Measurements from ENCODE around the gene PIP5K1C. TPM values are rescaled to one million over a fixed set of nuclear protein-coding genes. Genes with fewer than 3 reads are reported as not detected.

The PIP5K1C gene
- total RNA-seq, 1 donor from 2014 or later = 26.5 TPM

DNA sequence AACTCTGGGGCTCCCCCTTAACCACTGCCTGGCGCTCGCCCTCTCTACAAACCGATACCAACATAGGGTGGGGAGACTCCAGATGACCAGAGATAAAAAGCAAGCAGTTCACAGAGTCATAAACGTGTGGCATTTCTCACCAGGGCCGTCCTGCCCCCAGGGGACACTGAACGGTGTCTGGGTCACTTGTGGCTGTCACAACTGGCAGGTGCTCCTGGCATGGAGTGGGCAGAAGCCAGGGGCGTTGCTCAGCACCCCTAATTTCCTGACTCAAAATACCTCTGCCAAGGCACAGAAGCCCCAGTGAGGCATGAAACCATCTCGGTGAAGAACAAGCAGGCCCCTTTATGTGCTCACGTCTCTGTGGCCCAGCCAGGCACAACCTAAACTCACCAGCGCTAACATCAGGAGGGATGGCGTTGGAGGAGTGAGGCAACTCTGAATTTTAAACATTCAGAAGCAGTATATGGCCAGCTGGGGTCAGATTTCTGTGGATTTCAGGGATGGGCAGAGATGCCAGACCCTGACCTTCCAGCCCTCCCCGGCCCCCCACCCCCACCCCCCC, 1.8 kb downstream of the PIP5K1C start:
- Histone ChIP-seq H3K4me3 (ENCODE audit: low read depth, low read length) (no peak overlapping the region), H3K27me3 (ENCODE audit: control insufficient read depth, insufficient read depth, low read length) (no peaks in the 10 kb centered on the region)
- TF ChIP-seq, protein P1, sequence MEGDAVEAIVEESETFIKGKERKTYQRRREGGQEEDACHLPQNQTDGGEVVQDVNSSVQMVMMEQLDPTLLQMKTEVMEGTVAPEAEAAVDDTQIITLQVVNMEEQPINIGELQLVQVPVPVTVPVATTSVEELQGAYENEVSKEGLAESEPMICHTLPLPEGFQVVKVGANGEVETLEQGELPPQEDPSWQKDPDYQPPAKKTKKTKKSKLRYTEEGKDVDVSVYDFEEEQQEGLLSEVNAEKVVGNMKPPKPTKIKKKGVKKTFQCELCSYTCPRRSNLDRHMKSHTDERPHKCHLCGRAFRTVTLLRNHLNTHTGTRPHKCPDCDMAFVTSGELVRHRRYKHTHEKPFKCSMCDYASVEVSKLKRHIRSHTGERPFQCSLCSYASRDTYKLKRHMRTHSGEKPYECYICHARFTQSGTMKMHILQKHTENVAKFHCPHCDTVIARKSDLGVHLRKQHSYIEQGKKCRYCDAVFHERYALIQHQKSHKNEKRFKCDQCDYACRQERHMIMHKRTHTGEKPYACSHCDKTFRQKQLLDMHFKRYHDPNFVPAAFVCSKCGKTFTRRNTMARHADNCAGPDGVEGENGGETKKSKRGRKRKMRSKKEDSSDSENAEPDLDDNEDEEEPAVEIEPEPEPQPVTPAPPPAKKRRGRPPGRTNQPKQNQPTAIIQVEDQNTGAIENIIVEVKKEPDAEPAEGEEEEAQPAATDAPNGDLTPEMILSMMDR (IDR thresholded peaks at IDR 0.05; ENCODE audit: insufficient read depth, low read length, poor library complexity, severe bottlenecking) = no peak

DNA sequence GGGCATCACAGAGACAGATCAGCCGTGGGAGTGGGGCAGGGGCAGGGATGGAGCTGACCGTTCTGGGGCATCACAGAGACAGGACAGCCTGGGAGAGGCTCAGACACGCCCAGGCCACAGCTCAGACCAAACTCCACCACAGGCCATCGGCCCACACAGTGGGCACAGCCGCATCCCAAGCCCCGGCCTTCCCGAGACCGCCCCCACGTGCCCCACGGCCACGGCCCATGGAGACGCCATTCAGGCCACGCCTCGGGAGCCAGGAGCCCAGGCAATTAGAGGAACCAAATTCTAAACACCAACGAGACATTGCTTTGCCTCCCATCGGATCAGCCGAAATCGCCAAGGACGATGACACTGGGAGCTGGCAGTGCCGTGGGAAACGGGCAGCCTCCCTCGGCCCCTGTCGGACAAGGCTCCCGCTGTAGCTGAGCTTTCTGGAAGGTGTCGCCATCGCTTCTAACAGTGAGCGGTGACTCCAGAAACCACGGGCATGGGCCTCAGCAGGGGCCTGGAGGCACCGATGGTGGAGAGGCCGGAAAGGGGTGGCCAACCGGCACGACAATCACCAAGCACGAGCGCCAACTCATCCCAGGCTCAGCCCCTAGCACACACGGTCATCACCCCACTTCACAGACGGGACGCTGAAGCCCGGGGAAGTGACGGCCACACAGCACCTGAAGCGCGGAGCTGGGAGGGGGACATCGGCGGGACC, 2.4 kb downstream of the PIP5K1C start:
- Histone ChIP-seq H3K4me3 (ENCODE audit: low read depth, low read length) (no peak overlapping the region), H3K36me3 (ENCODE audit: control insufficient read depth, insufficient read depth, low read length) (no peaks in the 10 kb centered on the region), H3K27me3 (ENCODE audit: control insufficient read depth, insufficient read depth, low read length) (no peaks in the 10 kb centered on the region)
- DNase-seq (ENCODE audit: low read depth) = no peak
- TF ChIP-seq, protein P1 (IDR thresholded peaks at IDR 0.05; ENCODE audit: insufficient read depth, low read length, poor library complexity, severe bottlenecking) = no peak

More for the DNA sequence above, 1.8 kb downstream of the PIP5K1C start:
- no peak for DNase-seq (ENCODE audit: low read depth)
- H3K36me3 ChIP-seq (ENCODE audit: control insufficient read depth, insufficient read depth, low read length) = no peaks in the 10 kb centered on the region

DNA sequence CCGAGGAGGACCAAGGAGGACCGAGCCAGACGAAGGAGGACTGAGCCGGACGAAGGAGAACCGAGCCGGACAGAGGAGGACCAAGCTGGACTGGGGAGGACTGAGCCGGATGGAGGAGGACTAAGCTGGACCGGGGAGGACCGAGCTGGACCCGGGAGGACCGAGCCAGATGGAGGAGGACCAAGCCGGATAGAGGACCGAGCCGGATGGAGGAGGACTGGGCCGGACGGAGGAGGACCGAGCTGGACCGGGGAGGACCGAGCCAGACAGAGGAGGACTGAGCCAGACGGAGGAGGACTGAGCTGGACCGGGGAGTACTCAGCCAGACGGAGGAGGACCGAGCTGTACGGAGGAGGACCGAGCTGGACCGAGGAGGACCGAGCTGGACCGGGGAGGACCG, 3.2 kb downstream of the PIP5K1C start:
- no peaks in the 10 kb centered on the region for H3K36me3 ChIP-seq (ENCODE audit: control insufficient read depth, insufficient read depth, low read length)
- DNase-seq (ENCODE audit: low read depth) = no peak
- TF ChIP-seq, protein P1 (IDR thresholded peaks at IDR 0.05; ENCODE audit: insufficient read depth, low read length, poor library complexity, severe bottlenecking) = no peak
- no peak overlapping the region for H3K4me3 ChIP-seq (ENCODE audit: low read depth, low read length)
- no peaks in the 10 kb centered on the region for H3K27me3 ChIP-seq (ENCODE audit: control insufficient read depth, insufficient read depth, low read length)

DNA sequence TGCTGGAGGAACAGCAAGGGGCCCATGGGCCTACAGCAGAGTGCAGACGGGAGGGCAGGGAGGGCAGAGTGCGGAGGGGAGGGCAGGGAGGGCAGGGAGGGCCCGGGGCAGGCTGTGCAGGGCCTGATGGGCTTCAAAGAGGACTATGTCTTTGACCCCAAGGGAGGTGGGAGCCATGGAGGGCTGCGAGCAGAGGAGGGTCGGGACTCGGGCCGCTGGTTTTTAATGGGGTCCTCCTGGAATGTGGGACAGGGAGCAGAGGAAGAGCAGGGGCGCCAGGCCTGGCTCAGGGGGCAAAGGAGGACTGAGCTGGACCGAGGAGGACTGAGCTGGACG, 3.6 kb downstream of the PIP5K1C start:
- no peak overlapping the region for H3K4me3 ChIP-seq (ENCODE audit: low read depth, low read length)
- no peak for DNase-seq (ENCODE audit: low read depth)
- TF ChIP-seq, protein P1 (IDR thresholded peaks at IDR 0.05; ENCODE audit: insufficient read depth, low read length, poor library complexity, severe bottlenecking) = no peak

DNA sequence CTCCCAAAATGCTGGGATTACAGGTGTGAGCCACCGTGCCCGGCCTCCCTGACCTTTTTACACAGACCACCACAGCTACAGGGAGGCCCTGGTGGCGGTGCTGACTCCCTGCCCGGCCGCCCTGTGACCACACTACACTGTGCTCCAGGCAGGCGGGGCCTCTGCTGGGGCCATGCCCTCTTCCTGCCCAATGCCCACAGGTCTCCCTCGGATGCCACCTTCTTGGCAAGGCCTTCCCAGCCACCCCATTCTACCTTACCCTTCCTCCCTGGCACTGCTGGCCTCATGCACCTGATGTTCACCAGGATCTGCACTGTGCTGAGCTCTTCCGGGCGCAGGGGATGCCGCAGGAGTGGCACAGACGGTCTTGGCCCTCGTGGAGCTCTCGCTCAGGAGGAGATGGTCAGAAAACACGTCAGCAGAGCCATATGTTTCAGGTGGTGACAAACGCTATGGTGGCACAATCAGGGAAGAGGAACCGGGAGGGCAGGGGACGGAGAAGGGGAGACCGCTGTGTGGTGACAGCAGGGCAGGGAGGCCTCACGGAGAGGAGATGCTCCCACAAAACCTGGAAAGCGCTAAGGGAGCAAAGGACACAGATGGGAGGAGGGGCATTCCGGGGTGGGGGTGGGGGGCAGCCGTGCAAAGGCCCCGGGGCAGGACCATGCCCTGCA, 4.1 kb downstream of the PIP5K1C start:
- H3K27me3 ChIP-seq (ENCODE audit: control insufficient read depth, insufficient read depth, low read length) = no peaks in the 10 kb centered on the region
- H3K36me3 ChIP-seq (ENCODE audit: control insufficient read depth, insufficient read depth, low read length) = no peaks in the 10 kb centered on the region
- TF ChIP-seq, protein P1 (IDR thresholded peaks at IDR 0.05; ENCODE audit: insufficient read depth, low read length, poor library complexity, severe bottlenecking) = no peak
- DNase-seq (ENCODE audit: low read depth) = no peak
- H3K4me3 ChIP-seq (ENCODE audit: low read depth, low read length) = no peak overlapping the region

More for the DNA sequence above, 3.6 kb downstream of the PIP5K1C start:
- no peaks in the 10 kb centered on the region for H3K36me3 ChIP-seq (ENCODE audit: control insufficient read depth, insufficient read depth, low read length)
- H3K27me3 ChIP-seq (ENCODE audit: control insufficient read depth, insufficient read depth, low read length) = no peaks in the 10 kb centered on the region

Data from kidney epithelial cell (primary cell).